Measurements from ENCODE around the gene ALS2. TPM values are rescaled to one million over a fixed set of nuclear protein-coding genes. Genes with fewer than 3 reads are reported as not detected.

Gene ALS2
- total and polyA plus RNA-seq, 2 of the 8 experiments (the other 6 are each of a cell fraction or from before 2014, with no cell fraction given) = 12.1 to 34.5 TPM

DNA sequence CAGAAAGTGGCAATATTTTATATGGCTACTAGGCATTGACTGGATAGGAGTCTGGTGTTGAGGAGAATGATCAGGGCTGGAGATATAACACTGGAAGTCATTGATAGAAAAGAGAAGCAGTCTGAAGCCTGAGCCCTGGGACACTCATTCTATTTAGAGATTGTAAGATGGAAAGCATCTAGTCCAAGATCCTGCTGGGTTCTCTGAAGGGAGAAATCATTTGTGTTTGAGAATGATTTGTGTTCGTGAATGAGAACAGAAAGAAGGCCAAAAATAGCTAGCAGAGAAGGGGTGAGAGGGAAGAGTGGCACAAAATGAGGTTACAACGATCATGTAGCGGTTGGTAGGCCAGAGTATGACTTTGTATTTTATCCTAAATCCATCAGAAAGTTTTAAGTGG is 7.6 kb upstream of the ALS2 start:
- Histone ChIP-seq H3K4me1 (replicated peaks in 1 of 4; ENCODE audit: control insufficient read depth in 3 of 4, insufficient read depth in 4 of 4, low read length in 3 of 4) (no peaks in the 10 kb centered on the region), H4K5ac (ENCODE audit: insufficient read length, low read depth, low read length) (no peak overlapping the region), H3K56ac (replicated peaks; ENCODE audit: insufficient read length, low read depth, low read length) (no peak overlapping the region), H4K91ac (replicated peaks; ENCODE audit: insufficient read length, low read length) (no peak overlapping the region), H3K23me2 (ENCODE audit: low read depth, low read length) (no peaks in the 10 kb centered on the region), H3K27ac (ENCODE audit: low read depth, low read length) (no peak overlapping the region), H3K36me3 (ENCODE audit: control insufficient read depth in 2 of 4, insufficient read depth in 4 of 4, low read length in 3 of 4) (no peaks in the 10 kb centered on the region), H3K23ac (ENCODE audit: insufficient read length) (no peak overlapping the region), H3K27me3 (replicated peaks in 1 of 4; ENCODE audit: control insufficient read depth in 3 of 4, extremely low read depth in 1 of 4, insufficient read depth in 3 of 4, low read length in 3 of 4) (no peaks in the 10 kb centered on the region; a peak in 1 of 7 replicates), H2AFZ (ENCODE audit: low read length) (no peak overlapping the region), H3K9ac (replicated peaks in 1 of 4; ENCODE audit: extremely low read depth in 1 of 4, low read depth in 3 of 4, low read length in 3 of 4) (no peak overlapping the region), H2BK12ac (ENCODE audit: low read depth, low read length) (no peak overlapping the region), H3K18ac (ENCODE audit: extremely low read depth, low read length) (no peak overlapping the region), H3K79me2 (ENCODE audit: control insufficient read depth in 1 of 2, insufficient read depth in 2 of 2, low read length in 2 of 2) (no peaks in the 10 kb centered on the region), H4K20me1 (replicated peaks in 1 of 2; ENCODE audit: control insufficient read depth in 1 of 2, insufficient read depth in 2 of 2, low read length in 2 of 2) (no peaks in the 10 kb centered on the region), H3K4me2 (ENCODE audit: insufficient read depth in 1 of 2, low read depth in 2 of 2, low read length in 2 of 2) (no peak overlapping the region), H3K9me3 (ENCODE audit: insufficient read depth in 2 of 2, low read depth in 1 of 2, low read length in 1 of 2) (no peaks in the 10 kb centered on the region), H2BK120ac (replicated peaks; ENCODE audit: low read depth, low read length) (no peak overlapping the region), H2BK15ac (ENCODE audit: low read length) (no peak overlapping the region), H2BK5ac (ENCODE audit: low read depth, low read length) (no peak overlapping the region), H2AK5ac (ENCODE audit: low read depth, low read length) (no peak overlapping the region), H3K4ac (replicated peaks; ENCODE audit: insufficient read length, low read depth, low read length) (no peak overlapping the region), H4K8ac (ENCODE audit: extremely low read depth, insufficient read depth, low read length) (no peak overlapping the region), H3K4me3 (ENCODE audit: extremely low read depth in 1 of 4, insufficient read depth in 2 of 4, low read depth in 3 of 4, low read length in 4 of 4) (no peak overlapping the region), H2BK20ac (ENCODE audit: low read length) (no peak overlapping the region), H3K14ac (ENCODE audit: insufficient read length) (no peak overlapping the region), H3K79me1 (ENCODE audit: low read depth, low read length) (no peaks in the 10 kb centered on the region)
- FAIRE-seq = no peak
- TF ChIP-seq, protein P1, sequence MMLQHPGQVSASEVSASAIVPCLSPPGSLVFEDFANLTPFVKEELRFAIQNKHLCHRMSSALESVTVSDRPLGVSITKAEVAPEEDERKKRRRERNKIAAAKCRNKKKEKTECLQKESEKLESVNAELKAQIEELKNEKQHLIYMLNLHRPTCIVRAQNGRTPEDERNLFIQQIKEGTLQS (IDR thresholded peaks at IDR 0.05; ENCODE audit: insufficient read depth, low read depth, low read length) = no peak
- TF ChIP-seq SIRT6 (IDR thresholded peaks at IDR 0.05; ENCODE audit: low read length) = no peak
- no peak for TF ChIP-seq FOSL1 (IDR thresholded peaks at IDR 0.05; ENCODE audit: insufficient read depth, low read depth, low read length)
- POLR2A ChIA-PET (ENCODE audit: partially characterized antibody) = no interaction called here
- 79% methylated on average over 3 of the region's 3 CpGs; no CpG with 5 or more reads in 1 of the 2 experiments for WGBS, 2 experiments (ENCODE audit: extremely low coverage in 1 of 2, insufficient coverage in 1 of 2, insufficient read length in 1 of 2, insufficient replicate concordance in 2 of 2, low coverage in 1 of 2, low lambda C conversion rate in 2 of 2, missing lambda C conversion rate in 1 of 2)
- no peak for DNase-seq (ENCODE audit: low read depth in 1 of 2, low spot score in 2 of 2)
- CTCF ChIA-PET (ENCODE audit: partially characterized antibody) = interaction anchor here (0.6 to 1.8 kb wide), 6 partner anchors 9 to 362 kb away, joined by 3 to 8 read pairs (median 3); no protein-coding TSS in a partner anchor

Data from H1 (cell line).